HL-60 (cell line): ENCODE results near the gene ITPR3.

Experiments used
- DNase-seq, 2 experiments: peaks; one replicate each; pipeline ENCODE4 v3.0.0-alpha.2; 2010 to 2020; ENCODE audit warnings: low read depth in 1 of 2, low spot score in 1 of 2
- H3K27ac ChIP-seq: fragments of 250-450 bp; sonication (Bioruptor Pico); replicated peaks from 2 replicates; pipeline ENCODE4 v1.5.1; 2020; ENCODE audit warnings: mild to moderate bottlenecking, moderate library complexity
- H3K27me3 ChIP-seq: fragments of 250-450 bp; sonication (Bioruptor Pico); 2 replicates; pipeline ENCODE4 v1.5.1; 2021; ENCODE audit warnings: mild to moderate bottlenecking, moderate library complexity; ENCODE audit not compliant: insufficient read depth, poor library complexity, severe bottlenecking
- H3K4me3 ChIP-seq: replicated peaks from 2 replicates; pipeline ENCODE4 v1.5.1; 2011; ENCODE audit warnings: mild to moderate bottlenecking, control low read depth, low read length; ENCODE audit not compliant: insufficient read depth
- GABPA ChIP-seq: IDR thresholded peaks from 2 replicates; pipeline ENCODE4 v1.6.1; 2012; ENCODE audit warnings: low read depth
- POLR2AphosphoS5 ChIP-seq: IDR thresholded peaks from 2 replicates; pipeline ENCODE4 v1.6.1; 2012; ENCODE audit warnings: low read depth
- REST ChIP-seq: IDR thresholded peaks from 2 replicates; pipeline ENCODE4 v1.6.1; 2012; ENCODE audit warnings: low read depth; ENCODE audit not compliant: insufficient replicate concordance
- SPI1 ChIP-seq: IDR thresholded peaks from 2 replicates; pipeline ENCODE4 v1.6.1; 2012; ENCODE audit warnings: low read depth, mild to moderate bottlenecking, borderline replicate concordance
- TF ChIP-seq, protein P1 (sequence below): IDR thresholded peaks from one replicate; pipeline ENCODE4 v1.5.1; 2011; ENCODE audit warnings: low read length, control low read depth, inconsistent platforms; ENCODE audit not compliant: insufficient read depth

Gene ITPR3

DNA sequence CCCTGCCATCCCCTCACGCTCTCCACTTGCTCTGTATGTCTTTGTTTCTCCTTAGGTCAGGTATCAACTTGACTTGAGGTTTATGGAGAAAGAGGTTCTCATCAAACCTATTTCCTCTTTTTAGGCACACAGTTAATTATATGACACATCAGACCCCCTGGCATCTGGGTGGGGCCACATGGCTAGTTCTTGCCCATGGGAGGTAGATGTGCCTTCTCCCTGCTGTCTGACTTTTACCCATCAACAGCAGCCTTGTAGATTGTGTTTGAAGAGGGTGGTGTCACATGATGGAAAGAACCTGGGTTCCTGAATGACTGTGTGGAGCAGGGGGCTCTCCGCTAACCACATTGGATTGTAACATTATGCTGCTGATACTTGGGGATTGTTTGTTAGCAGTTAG lies 97.6 kb downstream of the ITPR3 start:
- TF ChIP-seq POLR2AphosphoS5, result no peak
- no peak; the same call in 1 of the 2 replicates for TF ChIP-seq SPI1
- no peak for TF ChIP-seq GABPA
- no peak for TF ChIP-seq REST
- TF ChIP-seq, protein P1, sequence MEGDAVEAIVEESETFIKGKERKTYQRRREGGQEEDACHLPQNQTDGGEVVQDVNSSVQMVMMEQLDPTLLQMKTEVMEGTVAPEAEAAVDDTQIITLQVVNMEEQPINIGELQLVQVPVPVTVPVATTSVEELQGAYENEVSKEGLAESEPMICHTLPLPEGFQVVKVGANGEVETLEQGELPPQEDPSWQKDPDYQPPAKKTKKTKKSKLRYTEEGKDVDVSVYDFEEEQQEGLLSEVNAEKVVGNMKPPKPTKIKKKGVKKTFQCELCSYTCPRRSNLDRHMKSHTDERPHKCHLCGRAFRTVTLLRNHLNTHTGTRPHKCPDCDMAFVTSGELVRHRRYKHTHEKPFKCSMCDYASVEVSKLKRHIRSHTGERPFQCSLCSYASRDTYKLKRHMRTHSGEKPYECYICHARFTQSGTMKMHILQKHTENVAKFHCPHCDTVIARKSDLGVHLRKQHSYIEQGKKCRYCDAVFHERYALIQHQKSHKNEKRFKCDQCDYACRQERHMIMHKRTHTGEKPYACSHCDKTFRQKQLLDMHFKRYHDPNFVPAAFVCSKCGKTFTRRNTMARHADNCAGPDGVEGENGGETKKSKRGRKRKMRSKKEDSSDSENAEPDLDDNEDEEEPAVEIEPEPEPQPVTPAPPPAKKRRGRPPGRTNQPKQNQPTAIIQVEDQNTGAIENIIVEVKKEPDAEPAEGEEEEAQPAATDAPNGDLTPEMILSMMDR, result no peak
- no peak for DNase-seq
- peaks cover 11% of the 10 kb centered on the region for H3K27me3 ChIP-seq
- H3K4me3 ChIP-seq, result no peak overlapping the region
- H3K27ac ChIP-seq, result no peak overlapping the region

- H3K27ac ChIP-seq, result no peak overlapping the region
- no peak for DNase-seq
- no peak for TF ChIP-seq POLR2AphosphoS5
- TF ChIP-seq REST, result no peak
- TF ChIP-seq, protein P1, result no peak
- TF ChIP-seq SPI1, result no peak
- TF ChIP-seq GABPA, result no peak
- no peak overlapping the region for H3K4me3 ChIP-seq
- peaks cover 11% of the 10 kb centered on the region for H3K27me3 ChIP-seq
Observed at GRCh38 chr6:33719326-33719987, 98.3 kb downstream of the ITPR3 start.

DNA sequence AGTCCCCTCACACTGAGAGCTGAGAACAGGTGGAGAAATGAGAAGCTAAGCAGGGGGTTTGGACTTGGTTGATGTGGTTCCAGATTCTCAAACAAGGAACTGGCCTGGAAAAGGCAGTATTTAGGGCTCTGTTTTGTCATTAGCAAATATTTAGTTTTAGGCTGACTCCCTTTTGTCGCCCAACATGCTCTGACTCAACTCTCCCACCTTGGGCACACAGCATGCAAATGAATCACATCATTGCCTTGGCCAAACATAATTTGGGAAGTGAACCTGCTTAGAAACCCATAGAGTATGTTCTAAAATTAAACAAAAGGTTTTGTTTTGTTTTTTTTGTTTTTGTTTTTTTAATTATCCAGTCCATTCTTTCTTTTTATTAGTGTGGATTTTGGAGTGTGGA lies 99.9 kb downstream of the ITPR3 start:
- no peak for DNase-seq
- no peak for TF ChIP-seq POLR2AphosphoS5
- TF ChIP-seq, protein P1, result no peak
- no peak for TF ChIP-seq REST
- no peak for TF ChIP-seq SPI1
- no peak for TF ChIP-seq GABPA
- no peak overlapping the region for H3K27ac ChIP-seq
- H3K27me3 ChIP-seq, result peaks cover 11% of the 10 kb centered on the region
- H3K4me3 ChIP-seq, result no peak overlapping the region
